GM18526 (cell line): ENCODE results near the gene HTR1B.

Source experiments
- POLR2A ChIP-seq: IDR thresholded peaks from 3 replicates; pipeline ENCODE4 v1.6.1; 2011; ENCODE audit not compliant: insufficient read length; ENCODE audit errors: extremely low read depth

The HTR1B gene

GRCh38 chr6:77463308-77463860, at the start of gene HTR1B:
TSS of gene HTR1B (minus strand) at chr6:77463491. CDS start at chr6:77463403, 88 bp downstream.
- no peak for TF ChIP-seq POLR2A

GRCh38 chr6:77512554-77512953, 49.3 kb upstream of the HTR1B start:
- no peak for TF ChIP-seq POLR2A

- TF ChIP-seq POLR2A, result no peak
Observed at GRCh38 chr6:77511860-77512259, 48.6 kb upstream of the HTR1B start.

GRCh38 chr6:77502981-77503380, 39.7 kb upstream of the HTR1B start:
- TF ChIP-seq POLR2A, result no peak

- TF ChIP-seq POLR2A, result no peak
Observed at GRCh38 chr6:77492530-77492929, 29.2 kb upstream of the HTR1B start.

- TF ChIP-seq POLR2A, result no peak
Observed at GRCh38 chr6:77487808-77488425, 24.6 kb upstream of the HTR1B start.

GRCh38 chr6:77482981-77483380, 19.7 kb upstream of the HTR1B start:
- no peak for TF ChIP-seq POLR2A

GRCh38 chr6:77474973-77475372, 11.7 kb upstream of the HTR1B start:
- TF ChIP-seq POLR2A, result no peak

GRCh38 chr6:77474286-77474956, 11.1 kb upstream of the HTR1B start:
- TF ChIP-seq POLR2A, result no peak

- TF ChIP-seq POLR2A, result no peak
Observed at GRCh38 chr6:77470983-77471382, 7.7 kb upstream of the HTR1B start.

GRCh38 chr6:77468939-77469338, 5.6 kb upstream of the HTR1B start:
- no peak for TF ChIP-seq POLR2A

- TF ChIP-seq POLR2A, result no peak
Observed at GRCh38 chr6:77466451-77467437, 3.5 kb upstream of the HTR1B start.

- TF ChIP-seq POLR2A, result no peak
Observed at GRCh38 chr6:77466055-77466450, 2.8 kb upstream of the HTR1B start.

- TF ChIP-seq POLR2A, result no peak
Observed at GRCh38 chr6:77464495-77464867, 1.2 kb upstream of the HTR1B start.

- TF ChIP-seq POLR2A, result no peak
Observed at GRCh38 chr6:77463861-77464494, 687 bp upstream of the HTR1B start.
